Activated CD4-positive, alpha-beta memory T cell treated with anti-CD3 and anti-CD28 coated beads for 36 hours (primary cell): ENCODE results near the gene DDX18. TPM values are rescaled to one million over a fixed set of nuclear protein-coding genes. Genes with fewer than 3 reads are reported as not detected.

Source experiments
- CTCF ChIA-PET: fragments of 350-600 bp; sonication (Branson Sonifier 250); formaldehyde crosslinking; loops from one replicate; lab custom pipeline; 2021; ENCODE audit warnings: antibody characterized with exemption, inconsistent platforms; lab: Charles Lee
- POLR2A ChIA-PET: fragments of 350-600 bp; sonication (Branson Sonifier 250); formaldehyde crosslinking; loops from one replicate; lab custom pipeline; 2021; ENCODE audit warnings: antibody characterized with exemption; lab: Charles Lee
- DNase-seq: peaks from one replicate; pipeline ENCODE4 v3.0.0-alpha.2; 2020
- H3K27ac Mint-ChIP-seq: one replicate; pipeline ENCODE4 v1.8.0; 2021; ENCODE audit warnings: mixed read lengths
- H3K27me3 Mint-ChIP-seq: one replicate; pipeline ENCODE4 v1.8.0; 2021; ENCODE audit warnings: mixed read lengths
- H3K36me3 Mint-ChIP-seq: one replicate; pipeline ENCODE4 v1.8.0; 2021; ENCODE audit warnings: mixed read lengths
- H3K4me1 Mint-ChIP-seq: one replicate; pipeline ENCODE4 v1.8.0; 2021; ENCODE audit warnings: low read depth, mixed read lengths
- H3K4me3 Mint-ChIP-seq: one replicate; pipeline ENCODE4 v1.8.0; 2021; ENCODE audit warnings: mild to moderate bottlenecking, mixed read lengths
- H3K9me3 Mint-ChIP-seq: one replicate; pipeline ENCODE4 v1.8.0; 2021; ENCODE audit warnings: mixed read lengths
- intact Hi-C: fragments of 100-400 bp; cut with micrococcal nuclease; formaldehyde crosslinking; loops from one replicate; pipeline ENCODE4 v1.15.1; 2023
- total RNA-seq, 2 experiments: library from RNA; stranded (reverse); gene quantifications; one replicate each; pipeline ENCODE4 v1.2.3, GENCODE V29; 2021

DDX18 gene
- total RNA-seq, 2 experiments from 2014 or later = 118 to 124 TPM

DNA sequence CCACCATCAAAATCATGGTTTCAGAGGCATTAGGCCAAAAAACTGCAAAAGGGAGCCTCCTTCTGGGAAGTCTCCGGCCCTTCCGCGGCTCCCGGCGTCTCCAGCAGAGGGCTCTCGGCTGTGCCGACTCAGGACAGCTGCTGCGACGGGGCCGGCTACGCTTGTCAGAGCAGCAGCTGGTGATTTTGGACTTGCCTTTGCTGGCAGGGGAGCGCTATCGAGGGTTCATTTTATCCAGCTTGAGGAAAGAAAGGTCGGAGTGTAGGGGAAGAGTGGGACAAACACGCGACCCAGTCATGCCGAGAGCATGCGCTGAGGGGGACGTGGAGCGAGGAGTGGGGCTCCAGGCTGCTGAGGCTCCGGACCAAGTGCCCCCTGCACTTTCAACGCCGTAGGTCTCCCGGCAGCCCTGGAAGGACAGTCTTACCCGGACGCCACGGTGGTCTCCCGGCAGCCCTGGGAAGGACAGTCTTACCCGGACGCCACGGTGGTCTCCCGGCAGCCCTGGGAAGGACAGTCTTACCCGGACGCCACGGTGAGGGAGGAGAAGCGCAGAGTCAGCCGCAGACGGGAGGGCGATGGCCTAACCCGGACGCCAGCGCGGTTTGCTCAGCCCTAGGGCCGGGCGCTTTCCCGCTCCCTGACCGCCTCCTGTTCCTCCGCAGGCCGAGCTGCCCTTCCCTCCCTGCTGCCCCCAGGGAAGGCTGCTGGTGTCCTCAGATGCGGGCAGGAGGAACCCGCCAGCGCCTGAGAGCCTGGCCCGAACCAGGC is 21.7 kb downstream of the DDX18 start:
- POLR2A ChIA-PET = no interaction called here

DNA sequence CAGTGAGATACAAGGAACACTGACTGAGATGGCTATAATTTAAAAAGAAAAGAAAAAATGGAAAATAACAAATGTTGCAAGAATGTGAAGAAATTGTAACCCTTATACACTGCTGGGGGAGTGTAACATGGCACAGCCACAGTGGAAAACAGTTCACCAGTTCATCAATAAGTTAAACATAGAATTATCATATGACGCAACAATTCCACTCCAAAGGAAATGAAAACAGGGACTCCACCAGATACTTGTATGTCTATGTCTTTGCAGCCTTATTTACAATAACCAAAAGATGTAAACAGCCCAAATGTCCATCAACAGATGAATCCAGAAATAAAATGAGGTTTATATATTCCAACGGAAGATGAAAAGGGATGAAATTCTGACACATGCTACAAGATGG is 30.8 kb downstream of the DDX18 start:
- H3K4me1 Mint-ChIP-seq = no peaks in the 10 kb centered on the region
- no peak for DNase-seq
- H3K9me3 Mint-ChIP-seq = no peaks in the 10 kb centered on the region
- CTCF ChIA-PET = no interaction called here
- POLR2A ChIA-PET = no interaction called here
- no peak overlapping the region for H3K4me3 Mint-ChIP-seq
- peaks cover 21% of the 10 kb centered on the region for H3K27me3 Mint-ChIP-seq
- no peak overlapping the region for H3K27ac Mint-ChIP-seq
- intact Hi-C loops = no loop called here
- peaks cover 2% of the 10 kb centered on the region for H3K36me3 Mint-ChIP-seq

More for the DNA sequence above, 21.7 kb downstream of the DDX18 start:
- intact Hi-C loops = loop anchor here (1.0 to 5.0 kb wide), 2 partner anchors 22 to 166 kb away; partner anchors contain the start of gene DDX18
- Mint-ChIP-seq H3K36me3 (peaks cover 35% of the 10 kb centered on the region), H3K9me3 (no peaks in the 10 kb centered on the region), H3K4me3 (peak overlapping the region; percentile 46), H3K27ac (no peak overlapping the region), H3K4me1 (peaks cover 13% of the 10 kb centered on the region), H3K27me3 (no peaks in the 10 kb centered on the region)
- CTCF ChIA-PET = interaction anchor here (0.7 to 3.4 kb wide), 5 partner anchors 12 to 167 kb away, joined by 3 to 17 read pairs (median 3); partner anchors contain the start of gene DDX18
- DNase-seq = peak; percentile 68

DNA sequence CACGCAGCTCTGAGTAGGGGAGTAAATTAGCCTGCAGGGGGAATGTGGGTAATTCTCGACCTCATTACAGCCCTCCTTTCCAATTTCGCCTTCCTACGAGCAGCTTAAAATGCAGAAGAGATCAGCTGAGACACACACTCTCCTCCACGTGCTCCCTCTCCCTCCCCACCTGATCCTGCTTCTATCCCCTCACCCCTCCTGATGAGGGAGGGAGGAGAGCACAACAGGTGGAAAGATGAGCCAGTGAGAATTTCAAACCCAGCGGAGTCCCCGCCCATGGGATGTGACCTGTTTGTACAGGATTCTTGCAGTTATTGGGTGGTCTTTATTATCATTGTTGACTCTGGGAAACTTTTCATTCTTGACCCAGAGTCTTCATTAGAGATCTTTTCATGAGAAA is 35.5 kb downstream of the DDX18 start:
- no peaks in the 10 kb centered on the region for H3K4me1 Mint-ChIP-seq
- no peak overlapping the region for H3K27ac Mint-ChIP-seq
- intact Hi-C loops = no loop called here
- H3K27me3 Mint-ChIP-seq = peaks cover 46% of the 10 kb centered on the region
- no peak for DNase-seq
- ChIA-PET CTCF (no interaction called here), POLR2A (no interaction called here)
- H3K4me3 Mint-ChIP-seq = no peak overlapping the region
- peaks cover 2% of the 10 kb centered on the region for H3K36me3 Mint-ChIP-seq
- H3K9me3 Mint-ChIP-seq = no peaks in the 10 kb centered on the region

DNA sequence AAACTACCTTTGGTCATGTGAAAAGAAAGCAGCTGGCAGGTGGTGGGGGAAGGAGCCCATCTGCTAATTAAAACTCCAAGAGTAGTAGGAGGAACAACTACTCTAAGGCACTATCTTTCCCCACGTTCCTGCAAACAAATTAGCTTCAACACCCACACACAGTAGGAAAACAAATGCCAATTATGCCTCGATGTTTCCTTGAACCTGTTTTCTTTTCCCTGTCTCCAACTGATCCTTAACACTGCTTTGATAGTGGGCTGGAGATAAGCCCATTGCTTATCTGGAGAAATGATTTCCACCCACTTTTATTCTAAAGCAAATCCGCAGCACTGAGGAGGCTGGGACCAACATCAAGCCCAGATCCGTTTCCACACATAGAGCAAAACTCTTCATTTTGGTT is 36.0 kb downstream of the DDX18 start:
- POLR2A ChIA-PET = no interaction called here
- CTCF ChIA-PET = no interaction called here
- no peak overlapping the region for H3K27ac Mint-ChIP-seq
- no peaks in the 10 kb centered on the region for H3K9me3 Mint-ChIP-seq
- no peak for DNase-seq
- peaks cover 2% of the 10 kb centered on the region for H3K36me3 Mint-ChIP-seq
- no peak overlapping the region for H3K4me3 Mint-ChIP-seq
- H3K27me3 Mint-ChIP-seq = peaks cover 46% of the 10 kb centered on the region
- no peaks in the 10 kb centered on the region for H3K4me1 Mint-ChIP-seq
- intact Hi-C loops = no loop called here

DNA sequence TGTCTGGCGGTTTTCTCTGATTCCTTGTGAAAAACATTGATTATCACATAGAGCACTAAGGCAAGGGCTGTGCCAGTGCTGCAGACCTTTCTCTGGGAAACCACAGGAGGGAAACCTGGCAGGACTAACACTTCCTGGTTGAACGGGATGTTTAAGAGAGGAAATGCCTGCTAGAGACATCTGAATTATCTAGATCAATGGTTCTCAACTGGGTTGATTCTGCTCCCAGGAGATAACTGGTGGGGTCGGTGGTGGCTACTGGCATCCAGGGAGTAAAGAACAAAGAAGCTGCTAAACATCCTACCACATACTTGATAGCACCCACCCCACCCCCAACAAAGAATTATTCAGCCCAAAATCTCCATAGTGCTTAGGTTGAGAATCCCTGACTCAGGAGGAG is 37.5 kb downstream of the DDX18 start:
- no peak overlapping the region for H3K4me3 Mint-ChIP-seq
- CTCF ChIA-PET = interaction anchor here (1.3 kb wide), 1 partner anchor 16 kb away, joined by 3 read pairs; no protein-coding TSS in a partner anchor
- intact Hi-C loops = no loop called here
- DNase-seq = no peak
- H3K9me3 Mint-ChIP-seq = no peaks in the 10 kb centered on the region
- H3K4me1 Mint-ChIP-seq = no peaks in the 10 kb centered on the region
- no peak overlapping the region for H3K27ac Mint-ChIP-seq
- peaks cover 2% of the 10 kb centered on the region for H3K36me3 Mint-ChIP-seq
- POLR2A ChIA-PET = no interaction called here
- peaks cover 48% of the 10 kb centered on the region for H3K27me3 Mint-ChIP-seq

DNA sequence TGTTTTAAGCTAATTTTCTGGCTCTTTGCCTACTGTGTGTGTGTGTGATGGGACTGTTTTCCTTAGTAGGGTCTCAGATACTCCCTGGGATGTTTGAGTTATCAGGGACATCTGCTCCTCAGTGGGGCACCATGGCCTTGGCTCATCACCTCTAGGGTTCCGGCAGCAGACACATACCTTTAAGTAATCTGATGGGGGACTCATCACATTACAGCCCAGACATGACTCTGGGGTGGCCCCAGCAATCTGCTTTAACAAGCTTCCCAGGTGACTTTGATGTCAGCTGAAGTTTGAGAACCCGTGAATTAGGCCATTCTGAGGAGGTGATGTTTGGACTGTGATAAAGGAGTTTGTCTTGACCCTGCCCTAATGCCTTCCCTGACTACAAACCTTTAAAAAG is 38.8 kb downstream of the DDX18 start:
- Mint-ChIP-seq H3K36me3 (no peaks in the 10 kb centered on the region), H3K27me3 (peaks cover 40% of the 10 kb centered on the region), H3K27ac (no peak overlapping the region), H3K4me1 (no peaks in the 10 kb centered on the region), H3K9me3 (no peaks in the 10 kb centered on the region), H3K4me3 (no peak overlapping the region)
- DNase-seq = no peak
- intact Hi-C loops = no loop called here
- POLR2A ChIA-PET = no interaction called here
- CTCF ChIA-PET = interaction anchor here (0.7 to 1.8 kb wide), 3 partner anchors 17 to 150 kb away, joined by 3 to 5 read pairs (median 5); no protein-coding TSS in a partner anchor

DNA sequence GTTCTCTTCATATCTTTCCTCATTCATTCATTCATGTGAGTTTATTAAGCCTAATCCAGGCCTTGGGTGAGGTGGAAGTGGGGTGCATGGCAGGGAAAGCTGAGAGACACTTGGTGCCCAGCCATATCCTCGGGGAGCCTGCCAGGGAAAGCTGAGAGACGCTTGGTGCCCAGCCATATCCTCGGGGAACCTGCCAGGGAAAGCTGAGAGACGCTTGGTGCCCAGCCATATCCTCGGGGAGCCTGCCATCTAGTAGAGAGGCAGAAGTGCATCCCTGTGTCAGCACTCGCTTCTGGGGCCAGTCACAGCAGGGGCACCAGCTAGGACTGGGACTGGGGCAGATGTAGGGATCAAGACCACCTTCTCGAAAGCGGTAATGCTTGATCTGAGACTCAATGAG is 39.4 kb downstream of the DDX18 start:
- ChIA-PET CTCF (interaction anchor here (0.7 to 1.8 kb wide), 2 partner anchors 21 to 149 kb away, joined by 5 read pairs; no protein-coding TSS in a partner anchor), POLR2A (no interaction called here)
- intact Hi-C loops = no loop called here
- H3K4me3 Mint-ChIP-seq = no peak overlapping the region
- DNase-seq = no peak
- H3K27me3 Mint-ChIP-seq = peaks cover 40% of the 10 kb centered on the region
- H3K9me3 Mint-ChIP-seq = no peaks in the 10 kb centered on the region
- no peak overlapping the region for H3K27ac Mint-ChIP-seq
- no peaks in the 10 kb centered on the region for H3K36me3 Mint-ChIP-seq
- no peaks in the 10 kb centered on the region for H3K4me1 Mint-ChIP-seq

DNA sequence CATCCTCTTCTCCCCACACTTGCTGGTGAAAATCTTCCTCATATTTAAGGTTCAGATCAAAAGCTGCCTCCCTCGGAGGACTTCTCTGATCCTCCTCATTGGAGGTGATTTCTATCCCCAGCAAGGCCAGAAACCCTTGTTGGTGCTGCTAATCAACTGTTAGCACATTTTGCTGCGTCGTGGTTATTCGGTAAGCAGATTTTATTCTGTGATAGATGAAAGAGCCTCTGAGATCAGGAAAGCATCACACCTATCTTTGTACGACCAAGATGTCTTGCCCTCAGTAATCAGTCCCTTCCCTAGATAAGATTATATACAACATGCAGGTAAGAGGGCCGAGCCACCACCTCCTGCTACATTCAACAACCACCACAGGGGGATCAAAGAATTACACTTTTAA is 40.1 kb downstream of the DDX18 start:
- CTCF ChIA-PET = no interaction called here

DNA sequence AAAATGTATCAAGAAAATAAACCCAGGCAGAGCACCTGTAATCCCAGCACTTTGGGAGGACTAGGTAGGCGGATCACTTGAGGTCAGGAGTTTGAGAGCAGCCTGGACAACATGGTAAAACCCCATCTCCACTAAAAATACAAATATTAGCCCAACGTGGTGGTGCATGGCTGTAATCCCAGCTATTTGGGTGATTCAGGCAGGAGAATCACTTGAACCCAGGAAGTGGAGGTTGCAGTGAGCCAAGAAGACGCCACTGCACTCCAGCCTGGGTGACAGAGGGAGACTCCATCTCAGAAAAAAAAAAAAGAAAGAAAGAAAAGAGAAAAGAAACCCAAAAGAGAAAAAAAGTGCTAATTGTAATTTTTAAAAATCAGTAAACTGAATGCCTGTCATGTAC is 41.4 kb downstream of the DDX18 start:
- no peaks in the 10 kb centered on the region for H3K36me3 Mint-ChIP-seq
- no peak overlapping the region for H3K27ac Mint-ChIP-seq
- peaks cover 4% of the 10 kb centered on the region for H3K9me3 Mint-ChIP-seq

More for the DNA sequence above, 40.1 kb downstream of the DDX18 start:
- H3K27ac Mint-ChIP-seq = no peak overlapping the region
- DNase-seq = no peak
- no peaks in the 10 kb centered on the region for H3K4me1 Mint-ChIP-seq
- peaks cover 40% of the 10 kb centered on the region for H3K27me3 Mint-ChIP-seq
- POLR2A ChIA-PET = no interaction called here
- H3K36me3 Mint-ChIP-seq = no peaks in the 10 kb centered on the region
- H3K9me3 Mint-ChIP-seq = no peaks in the 10 kb centered on the region
- H3K4me3 Mint-ChIP-seq = no peak overlapping the region
- intact Hi-C loops = no loop called here

DNA sequence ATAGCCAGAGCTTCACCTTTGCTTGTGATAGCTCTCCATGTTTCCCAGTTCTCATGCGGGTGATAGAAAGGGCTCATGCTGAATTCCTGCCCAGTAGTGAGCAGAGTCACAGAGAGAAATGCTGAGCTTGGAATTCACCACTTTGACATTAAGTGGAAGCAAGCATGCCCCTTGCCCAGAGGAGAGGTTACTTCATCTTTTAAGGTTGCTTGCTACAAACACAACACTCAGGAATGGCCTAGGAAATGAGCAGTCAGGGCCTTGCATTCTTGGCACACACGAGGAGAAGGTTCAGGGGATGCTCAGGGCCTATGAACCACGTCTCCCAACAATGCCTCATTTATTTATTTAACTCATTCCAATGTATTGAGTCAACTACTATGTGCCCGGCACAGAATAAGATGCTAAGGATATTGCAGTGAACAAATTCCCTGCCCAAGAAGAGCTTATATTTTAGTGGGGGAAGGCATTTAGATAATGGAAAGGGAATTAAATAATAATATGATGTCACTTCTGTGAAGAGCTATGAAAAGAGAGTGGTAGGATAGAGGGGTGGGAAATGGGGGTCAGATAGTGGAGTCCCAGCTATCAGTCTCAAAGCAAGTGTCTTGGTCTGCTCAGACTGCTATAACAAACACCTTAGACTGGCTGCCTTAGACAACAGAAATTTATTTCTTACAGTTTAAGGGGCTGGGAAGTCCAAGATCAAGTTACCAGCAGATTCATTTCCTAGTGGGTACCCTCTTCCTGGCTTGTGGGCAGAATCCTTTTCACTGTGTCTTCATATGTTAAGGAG is 42.1 kb downstream of the DDX18 start:
- intact Hi-C loops = no loop called here
- POLR2A ChIA-PET = no interaction called here

More for the DNA sequence above, 41.4 kb downstream of the DDX18 start:
- no peaks in the 10 kb centered on the region for H3K4me1 Mint-ChIP-seq
- intact Hi-C loops = no loop called here
- CTCF ChIA-PET = no interaction called here
- H3K4me3 Mint-ChIP-seq = no peak overlapping the region
- peaks cover 36% of the 10 kb centered on the region for H3K27me3 Mint-ChIP-seq
- POLR2A ChIA-PET = no interaction called here
- DNase-seq = no peak

DNA sequence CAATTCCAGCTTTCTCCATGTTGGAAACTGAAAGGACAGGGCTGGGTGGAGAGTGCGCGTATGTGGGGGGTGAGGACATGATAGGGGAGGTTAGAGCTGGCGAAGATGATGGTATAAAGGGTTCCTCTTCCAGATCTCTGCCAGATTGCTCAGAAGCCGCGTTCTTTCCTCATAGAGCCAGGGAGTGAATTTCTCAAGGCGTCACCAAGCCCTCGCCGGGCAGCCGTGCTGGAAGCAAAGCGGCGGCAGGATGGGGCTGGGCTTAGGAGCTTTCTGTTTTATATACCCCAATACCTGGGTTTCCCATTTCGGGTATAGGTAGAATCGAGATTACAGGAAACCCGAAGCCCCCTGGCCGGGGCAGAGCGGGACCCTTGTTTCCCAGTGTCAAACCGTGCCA is 43.8 kb downstream of the DDX18 start:
- no peak overlapping the region for H3K27ac Mint-ChIP-seq
- H3K9me3 Mint-ChIP-seq = peaks cover 7% of the 10 kb centered on the region
- H3K36me3 Mint-ChIP-seq = no peaks in the 10 kb centered on the region
- intact Hi-C loops = no loop called here
- CTCF ChIA-PET = no interaction called here
- no peak overlapping the region for H3K4me3 Mint-ChIP-seq
- H3K27me3 Mint-ChIP-seq = peaks cover 33% of the 10 kb centered on the region
- no peak for DNase-seq
- H3K4me1 Mint-ChIP-seq = no peaks in the 10 kb centered on the region
- POLR2A ChIA-PET = no interaction called here

More for the DNA sequence above, 42.1 kb downstream of the DDX18 start:
- CTCF ChIA-PET = no interaction called here
- Mint-ChIP-seq H3K27ac (no peak overlapping the region), H3K36me3 (no peaks in the 10 kb centered on the region), H3K9me3 (peaks cover 4% of the 10 kb centered on the region), H3K4me1 (no peaks in the 10 kb centered on the region), H3K27me3 (peaks cover 36% of the 10 kb centered on the region), H3K4me3 (no peak overlapping the region)
- no peak for DNase-seq

DNA sequence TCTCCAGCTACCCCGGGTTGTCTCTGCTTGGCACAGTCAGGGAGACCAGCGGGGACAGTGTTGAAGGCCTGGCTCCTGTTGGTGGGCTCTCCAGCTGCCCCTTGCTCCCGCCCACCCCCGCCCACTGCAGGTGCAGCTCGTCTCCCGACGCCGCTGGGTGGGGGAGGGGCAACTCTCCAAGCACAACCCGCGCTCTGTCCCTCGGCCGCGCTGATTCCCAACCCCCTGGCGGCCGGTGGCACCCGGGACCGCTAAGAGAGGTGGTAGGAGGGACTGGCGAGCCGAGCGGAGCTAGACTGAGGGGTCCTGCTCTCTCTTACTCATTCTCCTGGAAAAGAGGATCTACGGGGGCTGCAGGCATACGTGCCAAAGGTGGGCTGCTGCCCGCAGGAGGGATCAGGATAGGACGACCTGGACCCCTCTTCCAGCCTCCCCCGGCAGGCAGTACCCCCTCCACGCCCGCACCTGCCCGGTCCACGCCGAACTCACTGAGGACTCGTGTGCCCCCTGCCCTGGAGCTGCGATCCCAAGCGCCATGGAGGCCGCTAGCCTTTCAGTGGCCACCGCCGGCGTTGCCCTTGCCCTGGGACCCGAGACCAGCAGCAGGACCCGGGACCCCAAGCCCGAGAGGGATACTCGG is 44.5 kb downstream of the DDX18 start:
- no peak overlapping the region for H3K4me3 Mint-ChIP-seq
- intact Hi-C loops = no loop called here
- no peaks in the 10 kb centered on the region for H3K4me1 Mint-ChIP-seq
- H3K27me3 Mint-ChIP-seq = peaks cover 30% of the 10 kb centered on the region
- H3K9me3 Mint-ChIP-seq = peaks cover 7% of the 10 kb centered on the region
- no peak overlapping the region for H3K27ac Mint-ChIP-seq
- CTCF ChIA-PET = no interaction called here
- POLR2A ChIA-PET = no interaction called here
- H3K36me3 Mint-ChIP-seq = no peaks in the 10 kb centered on the region
- DNase-seq = no peak
